ENCODE results near the gene ABCG5. TPM values are rescaled to one million over a fixed set of nuclear protein-coding genes. Genes with fewer than 3 reads are reported as not detected.

Gene ABCG5
- polyA plus RNA-seq, 3 donors, result 0.44 to 0.91 (median 0.55) TPM

DNA sequence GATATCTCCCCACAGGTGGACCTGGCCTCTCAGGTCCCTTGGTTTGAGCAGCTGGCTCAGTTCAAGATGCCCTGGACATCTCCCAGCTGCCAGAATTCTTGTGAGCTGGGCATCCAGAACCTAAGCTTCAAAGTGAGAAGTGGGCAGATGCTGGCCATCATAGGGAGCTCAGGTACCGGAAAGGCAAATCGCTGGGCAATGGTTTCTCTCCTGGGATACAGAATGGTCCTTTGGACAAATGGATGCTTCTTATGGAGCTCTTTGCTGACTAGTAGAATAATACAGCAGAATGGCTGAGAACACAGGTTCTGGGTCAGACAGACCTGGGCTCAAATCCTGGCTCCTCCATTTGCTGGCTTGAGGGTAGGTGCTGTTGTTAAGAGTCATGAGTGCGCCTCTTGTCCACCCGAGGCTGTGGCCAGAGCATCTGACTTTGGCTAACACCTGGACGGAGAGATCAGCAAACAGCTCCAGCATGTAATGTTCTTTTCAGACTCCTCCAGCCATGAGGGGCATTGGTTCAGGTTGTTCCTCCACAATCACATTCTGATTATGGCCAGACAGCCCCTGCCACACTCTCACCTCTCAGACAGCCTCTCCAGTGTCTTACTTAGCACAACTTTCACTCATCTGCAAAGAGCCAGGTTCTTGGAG, 7.6 kb upstream of the ABCG5 start:
- DNase-seq (ENCODE audit: extremely low read depth in 1 of 11, low read depth in 9 of 11, low spot score in 4 of 11), result no peak

GRCh38 chr2:43845181-43845580, 6.5 kb upstream of the ABCG5 start:
- no peak for DNase-seq (ENCODE audit: extremely low read depth in 1 of 11, low read depth in 9 of 11, low spot score in 4 of 11)

- DNase-seq (ENCODE audit: extremely low read depth in 1 of 11, low read depth in 9 of 11, low spot score in 4 of 11), result no peak
These were observed 4.2 kb upstream of the ABCG5 start for GRCh38 chr2:43842866-43843226.

GRCh38 chr2:43841949-43842865, 3.6 kb upstream of the ABCG5 start:
- no peak for DNase-seq (ENCODE audit: extremely low read depth in 1 of 11, low read depth in 9 of 11, low spot score in 4 of 11)

GRCh38 chr2:43840965-43841364, 2.3 kb upstream of the ABCG5 start:
- no peak for DNase-seq (ENCODE audit: extremely low read depth in 1 of 11, low read depth in 9 of 11, low spot score in 4 of 11)

DNA sequence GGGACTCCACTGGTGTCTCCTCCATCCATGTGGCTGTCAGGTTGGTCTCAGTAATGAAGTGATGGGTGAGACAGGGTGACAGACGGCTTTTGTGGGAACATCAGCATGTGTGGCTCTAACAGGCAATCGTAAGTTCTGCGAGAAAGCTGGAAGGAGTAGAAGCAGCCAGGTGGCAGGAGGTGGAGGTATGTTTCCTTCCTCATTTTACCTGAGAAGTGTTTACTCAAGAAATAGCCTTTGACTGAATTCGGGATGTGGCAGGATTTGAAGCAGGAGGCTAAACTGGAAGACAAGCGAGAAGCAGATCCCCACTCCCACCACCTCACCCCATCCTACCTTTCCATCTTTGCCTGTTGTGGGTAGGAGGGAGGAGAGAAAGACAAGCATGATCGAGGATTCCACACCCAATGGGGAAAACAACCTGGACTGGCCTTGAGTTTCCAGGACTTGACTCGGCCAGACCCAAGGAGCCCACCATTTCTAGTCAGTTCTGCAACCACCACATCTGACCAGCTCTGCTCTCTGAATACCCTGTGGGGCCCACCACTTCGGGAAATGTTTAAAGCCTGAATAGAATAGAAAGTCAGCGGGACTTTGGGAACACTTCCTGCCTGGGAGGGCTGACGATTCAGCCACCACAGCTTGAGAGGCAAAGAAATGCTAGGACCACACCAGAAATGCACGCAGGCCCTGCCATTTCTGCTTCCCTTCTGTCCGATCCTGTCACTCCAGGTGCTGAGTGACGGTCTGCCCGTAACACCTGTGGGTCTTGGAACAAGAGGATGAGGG, 1.3 kb upstream of the ABCG5 start:
- no peak for DNase-seq (ENCODE audit: extremely low read depth in 1 of 11, low read depth in 9 of 11, low spot score in 4 of 11)

- no peak for DNase-seq (ENCODE audit: extremely low read depth in 1 of 11, low read depth in 9 of 11, low spot score in 4 of 11)
These were observed 644 bp downstream of the ABCG5 start for GRCh38 chr2:43837831-43838559.

DNA sequence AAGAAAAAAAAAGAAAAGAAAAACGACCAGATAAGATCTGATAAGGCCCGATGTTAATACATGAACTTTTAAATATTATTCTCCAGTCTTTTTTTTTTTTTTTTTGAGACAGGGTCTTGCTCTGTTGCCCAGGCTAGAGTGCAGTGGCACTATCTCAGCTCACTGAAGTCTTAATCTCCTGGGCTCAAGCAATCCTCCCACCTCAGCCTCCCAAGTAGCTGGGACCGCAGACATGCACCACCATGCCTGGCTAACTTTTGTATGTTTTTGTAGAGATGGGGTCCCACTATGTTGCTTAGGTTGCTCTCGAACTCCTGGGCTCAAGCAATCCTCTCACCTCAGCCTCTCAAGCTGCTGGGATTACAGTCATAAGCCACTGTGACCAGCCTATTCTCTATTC, 1.6 kb downstream of the ABCG5 start:
- DNase-seq (ENCODE audit: extremely low read depth in 1 of 11, low read depth in 9 of 11, low spot score in 4 of 11), result no peak

GRCh38 chr2:43832457-43832856, 6.2 kb downstream of the ABCG5 start:
- no peak for DNase-seq (ENCODE audit: extremely low read depth in 1 of 11, low read depth in 9 of 11, low spot score in 4 of 11)

- peak in 4 of 11 donors; percentile 8 to 16 (median 14) for DNase-seq (ENCODE audit: extremely low read depth in 1 of 11, low read depth in 9 of 11, low spot score in 4 of 11)
These were observed 6.9 kb downstream of the ABCG5 start for GRCh38 chr2:43831543-43832294.

GRCh38 chr2:43826305-43827250, 12.1 kb downstream of the ABCG5 start:
- DNase-seq (ENCODE audit: extremely low read depth in 1 of 11, low read depth in 9 of 11, low spot score in 4 of 11), result no peak

GRCh38 chr2:43825841-43826240, 12.8 kb downstream of the ABCG5 start:
- DNase-seq (ENCODE audit: extremely low read depth in 1 of 11, low read depth in 9 of 11, low spot score in 4 of 11), result no peak

DNA sequence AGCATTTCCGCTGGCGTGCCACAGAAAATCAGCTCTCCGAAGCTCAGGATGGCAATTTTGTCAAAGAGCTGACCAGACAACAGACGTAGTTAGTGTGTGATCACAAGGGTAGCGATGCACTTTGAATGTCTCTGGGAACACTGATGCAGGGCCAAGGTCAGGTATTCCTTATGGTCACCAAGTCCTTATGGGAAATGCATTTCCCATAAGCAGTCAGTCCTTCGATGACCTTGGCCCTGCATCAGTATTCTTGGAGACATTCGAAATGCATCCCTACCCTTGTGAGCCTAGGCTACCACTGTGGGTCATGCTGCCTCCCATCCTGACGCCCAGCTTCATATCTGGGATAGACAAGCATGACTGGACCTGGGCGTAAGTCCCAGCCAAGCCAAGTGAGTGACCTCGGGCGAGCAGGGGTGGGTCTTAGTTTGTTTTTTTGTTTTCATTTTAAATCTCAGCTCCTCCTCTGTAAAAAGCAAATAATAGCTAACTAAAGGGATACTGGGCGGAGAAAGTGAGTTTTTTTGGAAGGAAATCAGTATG, 13.6 kb downstream of the ABCG5 start:
- DNase-seq (ENCODE audit: extremely low read depth in 1 of 11, low read depth in 9 of 11, low spot score in 4 of 11), result no peak

GRCh38 chr2:43824512-43824911, 14.1 kb downstream of the ABCG5 start:
- no peak for DNase-seq (ENCODE audit: extremely low read depth in 1 of 11, low read depth in 9 of 11, low spot score in 4 of 11)

DNA sequence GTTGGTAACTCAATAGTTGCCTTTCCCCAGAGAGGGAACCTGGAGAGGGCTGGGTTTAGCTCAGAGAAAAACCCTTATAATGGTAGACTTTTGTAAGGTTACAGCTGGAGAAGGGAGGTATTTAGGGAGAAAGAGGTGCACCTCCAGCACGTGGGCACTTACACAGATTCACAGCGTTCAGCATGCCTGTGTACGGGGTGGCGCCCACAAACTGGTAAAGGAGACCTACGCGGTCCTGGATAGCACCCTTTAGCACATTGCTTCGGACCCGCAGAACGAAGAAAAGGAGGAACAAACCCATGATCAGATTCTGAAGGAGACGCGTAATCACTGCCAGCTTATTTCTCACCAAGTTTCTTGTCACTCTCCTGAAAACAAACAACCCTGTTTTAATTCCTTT, 14.9 kb downstream of the ABCG5 start:
- DNase-seq (ENCODE audit: extremely low read depth in 1 of 11, low read depth in 9 of 11, low spot score in 4 of 11), result no peak

DNA sequence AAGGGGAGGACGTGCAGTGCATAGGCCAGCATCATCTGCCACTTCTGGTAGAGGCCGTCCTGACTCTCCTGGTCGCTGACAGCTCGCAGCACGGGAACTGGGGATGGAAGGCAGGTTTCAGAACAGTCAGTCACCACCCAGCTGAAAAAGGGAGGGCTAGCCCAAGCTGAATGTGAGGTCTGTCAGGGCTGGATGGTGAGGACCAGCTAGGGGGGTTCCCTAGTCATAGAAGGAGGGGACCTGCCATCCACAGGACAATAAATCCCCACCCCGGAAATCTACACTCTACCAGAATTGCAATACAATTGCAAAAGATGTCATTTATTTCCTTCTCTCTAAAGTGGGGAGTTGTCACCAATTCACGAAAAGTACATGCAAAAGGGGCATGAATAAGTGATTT, 15.8 kb downstream of the ABCG5 start:
- DNase-seq (ENCODE audit: extremely low read depth in 1 of 11, low read depth in 9 of 11, low spot score in 4 of 11), result no peak

- no peak for DNase-seq (ENCODE audit: extremely low read depth in 1 of 11, low read depth in 9 of 11, low spot score in 4 of 11)
These were observed 19.0 kb downstream of the ABCG5 start for GRCh38 chr2:43819491-43820163.

Data from renal cortex interstitium (tissue), 11 donors.